A673 (cell line): ENCODE measurements around the gene MARCHF5. TPM values are rescaled to one million over a fixed set of nuclear protein-coding genes. Genes with fewer than 3 reads are reported as not detected.

Experiments used
- Bru-seq: library from RNA; stranded (reverse); fragments of 400-500 nt; gene quantifications from one replicate; lab custom pipeline; 2021; lab: Mats Ljungman, UMichigan
- BruChase-seq, 2 experiments: library from RNA; stranded (reverse); fragments of 400-500 nt; gene quantifications; one replicate each; lab custom pipeline; 2021; lab: Mats Ljungman, UMichigan
- BruUV-seq: library from RNA; stranded (reverse); fragments of 400-500 nt; replicated peaks from 2 replicates; lab custom pipeline; 2021; lab: Mats Ljungman, UMichigan
- CTCF ChIA-PET: fragments of 300-600 bp; sonication (Branson Sonifier 250); formaldehyde crosslinking; loops from one replicate; lab custom pipeline; 2022; ENCODE audit warnings: antibody characterized with exemption; lab: Charles Lee
- POLR2A ChIA-PET: fragments of 300-600 bp; sonication (Branson Sonifier 250); formaldehyde crosslinking; loops from one replicate; lab custom pipeline; 2022; ENCODE audit warnings: antibody characterized with exemption; ENCODE audit not compliant: low non-redundant PET; lab: Charles Lee
- DNase-seq: peaks from one replicate; pipeline ENCODE4 v3.0.0-alpha.2; 2015; ENCODE audit warnings: low spot score
- H3K27ac ChIP-seq: fragments of 200-600 bp; sonication (generic); 2 replicates; pipeline ENCODE4 v1.5.1; 2016; ENCODE audit warnings: mixed run types, low read depth, mild to moderate bottlenecking, mixed read lengths, antibody characterized with exemption, low read length; ENCODE audit not compliant: poor library complexity, severe bottlenecking
- H3K27me3 ChIP-seq: fragments of 200-600 bp; sonication (generic); replicated peaks from 2 replicates; pipeline ENCODE4 v1.6.1; 2017; ENCODE audit warnings: mixed run types, low read depth, mild to moderate bottlenecking, mixed read lengths, antibody characterized with exemption, low read length; ENCODE audit not compliant: insufficient read depth, poor library complexity
- H3K36me3 ChIP-seq: fragments of 200-600 bp; sonication (generic); 2 replicates; pipeline ENCODE4 v1.6.1; 2016; ENCODE audit warnings: mixed run types, mild to moderate bottlenecking, mixed read lengths, antibody characterized with exemption, low read length; ENCODE audit not compliant: insufficient read depth, poor library complexity, severe bottlenecking
- H3K4me1 ChIP-seq: fragments of 200-600 bp; sonication (generic); 2 replicates; pipeline ENCODE4 v1.6.1; 2017; ENCODE audit warnings: mixed run types, mild to moderate bottlenecking, mixed read lengths, antibody characterized with exemption, low read length; ENCODE audit not compliant: insufficient read depth, poor library complexity, severe bottlenecking
- H3K4me3 ChIP-seq: fragments of 200-600 bp; sonication (generic); 2 replicates; pipeline ENCODE4 v1.5.1; 2016; ENCODE audit warnings: low read depth, mixed run types, mild to moderate bottlenecking, mixed read lengths, low read length; ENCODE audit not compliant: poor library complexity, severe bottlenecking
- H3K9me3 ChIP-seq: fragments of 200-600 bp; sonication (generic); 2 replicates; pipeline ENCODE4 v1.6.1; 2016; ENCODE audit warnings: mixed run types, low read depth, mild to moderate bottlenecking, mixed read lengths, antibody characterized with exemption, low read length; ENCODE audit not compliant: poor library complexity, severe bottlenecking
- CTCF ChIP-seq: fragments of 300-800, 200-600 bp; sonication (generic); conservative IDR thresholded peaks from 2 replicates; pipeline ENCODE4 v1.5.1; 2017; ENCODE audit warnings: low read depth, mild to moderate bottlenecking, antibody characterized with exemption, low read length, moderate library complexity, mixed read lengths
- EZH2 ChIP-seq: fragments of 200-600 bp; sonication (generic); IDR thresholded peaks from 2 replicates; pipeline ENCODE4 v1.6.1; 2017; ENCODE audit warnings: borderline replicate concordance, low read depth, mild to moderate bottlenecking, mixed read lengths, antibody characterized with exemption, low read length; ENCODE audit not compliant: poor library complexity, severe bottlenecking
- intact Hi-C: fragments of 100-400 bp; cut with micrococcal nuclease; formaldehyde crosslinking; loops from one replicate; pipeline ENCODE4 v1.10.0; 2022; ENCODE audit not compliant: unreplicated experiment
- long read RNA-seq: library from polyadenylated mRNA; stranded (forward); transcript quantifications from one replicate; pipeline ENCODE4 v2.0.0, GENCODE V29; 2022
- total RNA-seq: library from RNA; stranded (reverse); gene quantifications from 2 replicates; pipeline ENCODE4 v1.2.3, GENCODE V29; 2021

MARCHF5 gene
- total RNA-seq, result 76.7 and 79.9 TPM in 2 replicates
- Bru-seq, nascent RNA, result percentile 89 among the genes with signal in this experiment
- percentile 86 among the genes with signal in this experiment for BruChase-seq, experiment 1, labeled RNA remaining after a 2-hour chase
- percentile 89 among the genes with signal in this experiment for BruChase-seq, experiment 2, labeled RNA remaining after a 6-hour chase
- long read RNA-seq, transcript MARCH5-201 (6 exons, 3,926 nt), result major isoform, 151 of 173 reads
- long read RNA-seq, partial matches to known transcripts, result 8 of 173 reads
- long read RNA-seq, other reads (novel, unspliced or antisense), result 14 of 173 reads

- intact Hi-C loops, result loop anchor here (1.0 to 5.0 kb wide), 2 partner anchors 49 to 204 kb away; no protein-coding TSS in a partner anchor
- peak; percentile 97 for DNase-seq
- H3K4me3 ChIP-seq, result peak within 1 kb of the TSS; percentile 90
- ChIA-PET POLR2A (interaction anchor here (0.6 to 0.7 kb wide), 2 partner anchors 201 to 203 kb away, joined by 6 to 16 read pairs; no protein-coding TSS in a partner anchor), CTCF (interaction anchor here (0.6 to 1.5 kb wide), 4 partner anchors 35 to 203 kb away, joined by 3 to 5 read pairs (median 4); no protein-coding TSS in a partner anchor)
- peak within 1 kb of the TSS; percentile 91 for H3K27ac ChIP-seq
- H3K9me3 ChIP-seq, result no peaks in the 10 kb centered on the region
- no peaks in the 10 kb centered on the region for H3K4me1 ChIP-seq
- H3K36me3 ChIP-seq, result peaks cover 14% of the 10 kb centered on the region
- H3K27me3 ChIP-seq, result no peaks in the 10 kb centered on the region
- TF ChIP-seq CTCF, result peak; percentile 58
- no peak for TF ChIP-seq EZH2
- BruUV-seq, result no TSS peak
Measured at GRCh38 chr10:92290837-92291615, at the start of gene MARCHF5, which contains the start of gene CPEB3. MARCHF5 (plus strand) TSS chr10:92291167; CDS start chr10:92291495, 328 bp downstream. CPEB3 (minus strand) TSS chr10:92291078; CDS start chr10:92240350, 50,728 bp downstream.

GRCh38 chr10:92241501-92241900 lies 49.5 kb upstream of the MARCHF5 start:
- Histone ChIP-seq H3K27me3 (no peaks in the 10 kb centered on the region), H3K9me3 (no peaks in the 10 kb centered on the region), H3K27ac (no peak overlapping the region), H3K4me1 (peaks cover 10% of the 10 kb centered on the region), H3K36me3 (no peaks in the 10 kb centered on the region), H3K4me3 (peak overlapping the region; percentile 66)
- no peak for DNase-seq
- no TSS peak for BruUV-seq
- ChIA-PET CTCF (no interaction called here), POLR2A (no interaction called here)
- intact Hi-C loops, result loop anchor here (5.0 kb wide), 1 partner anchor 51 kb away; the partner anchor contains the start of genes CPEB3 and MARCHF5
- TF ChIP-seq CTCF (no peak), EZH2 (no peak)

- DNase-seq, result no peak
- POLR2A ChIA-PET, result no interaction called here
- H3K4me1 ChIP-seq, result peaks cover 10% of the 10 kb centered on the region
- H3K27me3 ChIP-seq, result no peaks in the 10 kb centered on the region
- H3K27ac ChIP-seq, result no peak overlapping the region
- no TSS peak for BruUV-seq
- TF ChIP-seq EZH2 (no peak), CTCF (no peak)
- CTCF ChIA-PET, result no interaction called here
- no peaks in the 10 kb centered on the region for H3K9me3 ChIP-seq
- H3K4me3 ChIP-seq, result no peak overlapping the region
- intact Hi-C loops, result loop anchor here (5.0 kb wide), 1 partner anchor 50 kb away; the partner anchor contains the start of genes CPEB3 and MARCHF5
- no peaks in the 10 kb centered on the region for H3K36me3 ChIP-seq
Measured at GRCh38 chr10:92242380-92242779, 48.6 kb upstream of the MARCHF5 start.
